Uterus (tissue), 2 donors: ENCODE data around the gene CD4.
A peak's percentile ranks its signal among the peaks of the same experiment; 100 is the strongest.

Source experiments
- POLR2A ChIP-seq, 2 donors: fragments of 450-650 bp; IDR thresholded peaks; one replicate each; pipeline ENCODE4 v1.6.1; 2016; ENCODE audit warnings: antibody characterized with exemption in 2 of 2, mild to moderate bottlenecking in 1 of 2, moderate library complexity in 1 of 2
- TF ChIP-seq, protein P1 (sequence below), 4 experiments: fragments of 200-600 bp in 2 of 4; fragments of 450-650 bp in 2 of 4; sonication (generic) in 2 of 4; IDR thresholded peaks; one replicate each; pipeline ENCODE4 v1.5.1; 2016 to 2019; ENCODE audit warnings: antibody characterized with exemption in 4 of 4, mild to moderate bottlenecking in 2 of 4, moderate library complexity in 1 of 4

DNA sequence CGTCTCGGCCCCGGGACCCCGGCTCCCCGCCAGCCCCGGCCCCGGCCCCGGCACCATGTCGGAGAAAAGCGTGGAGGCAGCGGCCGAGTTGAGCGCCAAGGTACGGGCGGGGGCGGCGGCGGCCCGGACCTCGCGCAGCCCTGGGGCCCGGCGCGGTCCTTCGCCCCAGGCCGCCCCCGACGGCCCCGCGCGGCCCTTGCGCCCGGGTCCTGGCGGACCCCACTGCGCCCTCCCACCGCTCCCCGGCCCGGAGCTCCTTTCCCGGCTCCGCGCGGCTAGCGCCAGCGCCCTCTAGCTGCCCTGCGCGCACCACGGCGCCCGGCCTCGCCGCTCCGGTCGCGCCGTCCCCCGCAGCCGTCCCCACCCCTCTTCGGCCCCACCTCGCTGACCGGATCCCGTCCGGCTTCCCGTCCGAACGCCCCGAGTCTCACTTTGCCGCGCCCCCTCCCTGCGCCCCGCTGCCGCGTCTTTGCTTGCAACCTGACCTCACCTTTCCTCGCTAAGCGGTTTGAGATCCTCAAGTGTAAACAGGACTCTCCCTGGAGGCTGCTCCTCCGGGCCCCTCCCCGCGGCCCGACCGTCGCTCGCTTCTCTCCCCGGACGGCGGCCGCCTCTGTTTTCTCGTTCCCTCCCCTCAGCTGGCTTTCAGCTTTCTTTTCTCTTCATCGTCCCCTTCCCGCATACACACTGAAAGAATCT lies 22.5 kb upstream of the CD4 start:
- TF ChIP-seq, protein P1, sequence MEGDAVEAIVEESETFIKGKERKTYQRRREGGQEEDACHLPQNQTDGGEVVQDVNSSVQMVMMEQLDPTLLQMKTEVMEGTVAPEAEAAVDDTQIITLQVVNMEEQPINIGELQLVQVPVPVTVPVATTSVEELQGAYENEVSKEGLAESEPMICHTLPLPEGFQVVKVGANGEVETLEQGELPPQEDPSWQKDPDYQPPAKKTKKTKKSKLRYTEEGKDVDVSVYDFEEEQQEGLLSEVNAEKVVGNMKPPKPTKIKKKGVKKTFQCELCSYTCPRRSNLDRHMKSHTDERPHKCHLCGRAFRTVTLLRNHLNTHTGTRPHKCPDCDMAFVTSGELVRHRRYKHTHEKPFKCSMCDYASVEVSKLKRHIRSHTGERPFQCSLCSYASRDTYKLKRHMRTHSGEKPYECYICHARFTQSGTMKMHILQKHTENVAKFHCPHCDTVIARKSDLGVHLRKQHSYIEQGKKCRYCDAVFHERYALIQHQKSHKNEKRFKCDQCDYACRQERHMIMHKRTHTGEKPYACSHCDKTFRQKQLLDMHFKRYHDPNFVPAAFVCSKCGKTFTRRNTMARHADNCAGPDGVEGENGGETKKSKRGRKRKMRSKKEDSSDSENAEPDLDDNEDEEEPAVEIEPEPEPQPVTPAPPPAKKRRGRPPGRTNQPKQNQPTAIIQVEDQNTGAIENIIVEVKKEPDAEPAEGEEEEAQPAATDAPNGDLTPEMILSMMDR (IDR thresholded peaks at IDR 0.05): peak; percentile 44 to 91 (median 87)
- TF ChIP-seq POLR2A (IDR thresholded peaks at IDR 0.05): peak in 1 of 2 donors; percentile 30
